Urinary bladder (tissue), 4 donors: ENCODE measurements around the gene CAPN14. TPM values are rescaled to one million over a fixed set of nuclear protein-coding genes. Genes with fewer than 3 reads are reported as not detected.

ENCODE experiments used
- DNase-seq: peaks from one replicate; pipeline ENCODE4 v3.0.0-alpha.2; 2015; ENCODE audit errors: extremely low spot score
- H3K27ac ChIP-seq: one replicate; pipeline ENCODE4 v1.5.1; 2013; ENCODE audit warnings: low read depth, mild to moderate bottlenecking, moderate library complexity
- H3K36me3 ChIP-seq: one replicate; pipeline ENCODE4 v1.6.1; 2013; ENCODE audit warnings: mild to moderate bottlenecking, moderate library complexity; ENCODE audit not compliant: insufficient read depth
- H3K4me1 ChIP-seq: one replicate; pipeline ENCODE4 v1.6.1; 2013; ENCODE audit warnings: mild to moderate bottlenecking, moderate library complexity; ENCODE audit not compliant: insufficient read depth
- H3K4me3 ChIP-seq: one replicate; pipeline ENCODE4 v1.5.1; 2013; ENCODE audit warnings: low read depth, low read length
- WGBS: extraction: QIAGEN DNeasy Blood & Tissue Kit; methylation state at CpG from one replicate; pipeline ENCODE4 v1.1.7; 2013; 5-methylcytosine and 5-hydroxymethylcytosine counted together
- polyA plus RNA-seq: library from polyadenylated mRNA; stranded (reverse); fragments of 200-250 nt; gene quantifications from one replicate; pipeline ENCODE4 v1.2.3, GENCODE V29; 2013
- small RNA-seq: library from RNA; depleted of rRNA; stranded (forward); fragments of <200 nt; gene quantifications from one replicate; pipeline ENCODE3, GENCODE V24; 2014
- total RNA-seq: library from RNA; depleted of rRNA; stranded (reverse); fragments of >200 nt; gene quantifications from one replicate; pipeline ENCODE4 v1.2.3, GENCODE V29; 2014
- donor health status: healthy with polysubstance abuse.
- donor health status: healthy.

CAPN14 gene
- total and polyA plus RNA-seq, 2 donors = 0.42 to 0.44 TPM

DNA sequence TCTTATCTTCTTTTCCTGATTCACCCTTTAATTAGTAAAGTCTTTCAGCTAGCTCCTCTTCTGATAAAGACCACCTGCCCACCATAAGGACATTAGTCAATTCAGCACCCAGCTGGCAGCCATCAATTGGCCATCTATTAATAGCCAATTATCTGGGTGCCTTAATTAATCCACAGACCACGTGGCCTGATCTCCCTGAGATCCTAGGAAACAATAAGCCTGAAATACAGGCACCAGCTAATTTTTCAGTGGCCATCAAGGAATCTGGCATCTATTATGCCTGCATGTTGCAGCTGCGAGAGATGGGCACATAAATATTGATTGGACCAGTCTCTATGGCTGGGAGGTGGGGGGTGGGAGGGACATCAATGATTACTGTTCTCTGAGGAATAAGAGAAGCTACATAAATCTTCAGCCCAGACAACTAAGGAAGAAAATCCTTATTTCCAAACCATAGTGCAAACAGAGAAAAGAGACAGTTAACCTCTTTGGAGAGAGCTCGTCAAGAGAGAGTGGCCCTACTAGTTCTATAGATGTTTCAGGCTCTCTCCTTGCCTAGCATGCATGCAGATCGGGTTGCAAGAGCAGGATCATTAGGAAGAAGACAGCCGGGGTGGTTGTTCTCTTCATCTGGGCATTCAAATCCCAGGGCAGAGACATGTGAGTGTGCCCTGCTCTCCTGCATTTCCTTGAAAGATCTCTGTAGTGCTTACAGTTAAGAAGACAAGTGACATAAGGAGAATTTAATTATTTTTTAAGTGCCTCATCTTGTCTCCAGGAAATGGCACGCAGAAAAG, 87.7 kb downstream of the CAPN14 start:
- Histone ChIP-seq H3K27ac (no peak overlapping the region), H3K4me3 (no peak overlapping the region), H3K36me3 (no peaks in the 10 kb centered on the region), H3K4me1 (no peaks in the 10 kb centered on the region)
- WGBS = 41% methylated on average over 6 of the region's 6 CpGs
- DNase-seq = no peak

DNA sequence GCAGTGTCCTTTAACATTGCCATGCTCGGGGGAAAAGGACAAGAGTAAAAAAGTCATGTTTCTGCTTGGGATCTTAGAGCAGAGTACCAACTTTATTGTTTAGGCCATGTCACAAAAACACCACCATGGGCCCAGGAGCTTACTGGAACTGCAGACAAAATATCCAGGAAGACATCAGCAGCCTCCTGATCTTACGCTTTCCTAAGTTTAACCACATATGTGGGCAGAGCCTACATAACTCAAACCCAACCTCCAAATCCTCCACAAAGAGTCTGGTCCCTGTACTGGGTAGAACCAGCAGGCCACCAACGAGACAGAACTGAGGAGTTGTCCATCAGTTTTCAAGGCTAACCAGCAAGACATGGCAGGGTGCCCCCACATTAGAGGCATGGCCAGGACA, 89.4 kb downstream of the CAPN14 start:
- DNase-seq = no peak
- Histone ChIP-seq H3K36me3 (no peaks in the 10 kb centered on the region), H3K4me1 (no peaks in the 10 kb centered on the region), H3K27ac (no peak overlapping the region), H3K4me3 (no peak overlapping the region)
- WGBS = 76% methylated on average over 3 of the region's 3 CpGs

- no peak for DNase-seq
- Histone ChIP-seq H3K27ac (no peak overlapping the region), H3K36me3 (no peaks in the 10 kb centered on the region), H3K4me3 (no peak overlapping the region), H3K4me1 (no peaks in the 10 kb centered on the region)
- 66% methylated on average over 6 of the region's 6 CpGs for WGBS
These were observed 91.2 kb downstream of the CAPN14 start for GRCh38 chr2:31125918-31126695.

DNA sequence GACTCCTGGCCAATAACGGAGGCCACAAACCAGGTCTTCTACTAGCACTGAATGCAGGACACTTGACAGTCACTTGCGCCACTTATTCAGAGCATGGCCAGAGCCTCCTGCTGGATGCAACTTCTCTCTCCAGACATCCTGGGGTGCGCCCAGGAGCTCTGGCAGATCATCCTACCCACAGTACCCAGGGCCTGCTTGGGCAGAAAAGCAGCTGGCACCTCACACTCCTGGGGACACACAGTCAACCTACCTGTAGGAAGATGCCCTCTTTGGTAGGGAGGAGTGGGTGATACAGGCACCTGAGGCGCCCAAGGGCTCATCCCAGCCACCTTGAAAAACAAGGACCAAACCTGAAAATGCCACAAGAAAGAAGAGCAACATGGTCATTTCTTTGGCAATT, 92.4 kb downstream of the CAPN14 start:
- WGBS = 92% methylated on average over 4 of the region's 4 CpGs
- H3K4me3 ChIP-seq = no peak overlapping the region

More for the DNA sequence above, 92.4 kb downstream of the CAPN14 start:
- H3K27ac ChIP-seq = no peak overlapping the region
- DNase-seq = no peak
- no peaks in the 10 kb centered on the region for H3K36me3 ChIP-seq
- no peaks in the 10 kb centered on the region for H3K4me1 ChIP-seq

Small RNAs within 50 kb of the gene (small RNA-seq; reads per million reads assigned to genes)
- not detected for gene RNA5SP90

Other genes starting within 250 kb of the CAPN14 start
- gene GALNT14, start 79.1 kb downstream of the CAPN14 start, total RNA-seq = 2.9 TPM
- gene GALNT14, start 79.1 kb downstream of the CAPN14 start, polyA plus RNA-seq = 1.1 TPM
- gene EHD3, start 16.6 kb upstream of the CAPN14 start, total RNA-seq = 8.3 TPM
- gene EHD3, start 16.6 kb upstream of the CAPN14 start, polyA plus RNA-seq = 8.5 TPM
- 2.1 TPM for gene XDH, start 197.2 kb upstream of the CAPN14 start, total RNA-seq
- gene XDH, start 197.2 kb upstream of the CAPN14 start, polyA plus RNA-seq = 1.5 TPM